HL-60/S4 treated with phorbol 12-myristate 13-acetate at 8.2 ng/mL for 4 days and 3 days (cell line): Measurements from ENCODE around the gene RCN1.
"Not testable (repeated sequence)": the region's sequence is repeated elsewhere in the genome, so short reads cannot be mapped to it uniquely, and the experiment has no call there.

Experiments used
- in situ Hi-C: fragments of 300-500 bp; cut with MboI; formaldehyde crosslinking; loops from 2 replicates; pipeline ENCODE4 v1.15.0; 2022; ENCODE audit warnings: low sequenced_read_pairs

Gene RCN1

GRCh38 chr11:32090545-32091370, at the start of gene RCN1:
Gene RCN1, plus strand, starts transcription at chr11:32091074. Its CDS starts 123 bp downstream, at chr11:32091197.
- in situ Hi-C loops: no loop called here

- in situ Hi-C loops: no loop called here
Measured at GRCh38 chr11:32043737-32044136, 47.1 kb upstream of the RCN1 start.

GRCh38 chr11:32044158-32044863, 46.6 kb upstream of the RCN1 start:
- in situ Hi-C loops: no loop called here

- in situ Hi-C loops: no loop called here
Measured at GRCh38 chr11:32045456-32045855, 45.4 kb upstream of the RCN1 start.

GRCh38 chr11:32050264-32050663, 40.6 kb upstream of the RCN1 start:
- in situ Hi-C loops: loop anchor here (10.0 kb wide), 1 partner anchor 115 kb away; no protein-coding TSS in a partner anchor

GRCh38 chr11:32052215-32052614, 38.7 kb upstream of the RCN1 start:
- in situ Hi-C loops: loop anchor here (10.0 kb wide), 1 partner anchor 113 kb away; no protein-coding TSS in a partner anchor

- in situ Hi-C loops: loop anchor here (10.0 kb wide), 1 partner anchor 111 kb away; no protein-coding TSS in a partner anchor
Measured at GRCh38 chr11:32053151-32053888, 37.6 kb upstream of the RCN1 start.

GRCh38 chr11:32055861-32056260, 35.0 kb upstream of the RCN1 start:
- in situ Hi-C loops: loop anchor here (10.0 kb wide), 1 partner anchor 109 kb away; no protein-coding TSS in a partner anchor

GRCh38 chr11:32056438-32056837, 34.4 kb upstream of the RCN1 start:
- in situ Hi-C loops: loop anchor here (10.0 kb wide), 1 partner anchor 108 kb away; no protein-coding TSS in a partner anchor

GRCh38 chr11:32059686-32060462, 31.0 kb upstream of the RCN1 start:
- in situ Hi-C loops: loop anchor here (10.0 kb wide), 1 partner anchor 105 kb away; no protein-coding TSS in a partner anchor

GRCh38 chr11:32062540-32062939, 28.3 kb upstream of the RCN1 start:
- in situ Hi-C loops: no loop called here

- in situ Hi-C loops: not testable (repeated sequence)
Measured at GRCh38 chr11:32063031-32063430, 27.8 kb upstream of the RCN1 start.

- in situ Hi-C loops: no loop called here
Measured at GRCh38 chr11:32065865-32066629, 24.8 kb upstream of the RCN1 start.

GRCh38 chr11:32068134-32068870, 22.6 kb upstream of the RCN1 start:
- in situ Hi-C loops: no loop called here

- in situ Hi-C loops: no loop called here
Measured at GRCh38 chr11:32069361-32070058, 21.4 kb upstream of the RCN1 start.

GRCh38 chr11:32070692-32071091, 20.2 kb upstream of the RCN1 start:
- in situ Hi-C loops: no loop called here

GRCh38 chr11:32071811-32072210, 19.1 kb upstream of the RCN1 start:
- in situ Hi-C loops: no loop called here
